ENCODE measurements around the gene PQBP1. TPM values are rescaled to one million over a fixed set of nuclear protein-coding genes. Genes with fewer than 3 reads are reported as not detected.

The PQBP1 gene
- total and polyA plus RNA-seq, 2 of the 13 experiments (the other 11 are each of a cell fraction or from before 2014, with no cell fraction given) = 58.1 to 80.9 TPM

DNA sequence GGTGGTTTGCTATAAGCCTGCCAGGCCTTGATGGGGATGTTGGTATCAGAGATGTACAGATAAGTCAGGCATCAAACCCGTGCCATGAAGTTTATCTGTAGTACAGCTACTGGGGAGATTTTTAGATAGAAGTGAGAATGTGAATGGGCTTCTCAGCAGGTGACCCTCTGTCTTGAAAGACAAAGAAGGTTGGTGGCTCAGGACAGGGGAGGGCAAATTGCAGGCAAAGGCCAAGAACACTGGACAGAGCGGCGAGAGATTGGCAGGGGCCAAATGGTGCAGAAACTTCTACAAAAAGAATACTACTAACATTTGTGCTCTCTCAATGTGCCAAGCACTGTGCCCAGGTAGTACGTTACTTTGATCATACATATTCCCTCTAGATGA lies 23.0 kb downstream of the PQBP1 start (continued):
- TF ChIP-seq, protein P1, sequence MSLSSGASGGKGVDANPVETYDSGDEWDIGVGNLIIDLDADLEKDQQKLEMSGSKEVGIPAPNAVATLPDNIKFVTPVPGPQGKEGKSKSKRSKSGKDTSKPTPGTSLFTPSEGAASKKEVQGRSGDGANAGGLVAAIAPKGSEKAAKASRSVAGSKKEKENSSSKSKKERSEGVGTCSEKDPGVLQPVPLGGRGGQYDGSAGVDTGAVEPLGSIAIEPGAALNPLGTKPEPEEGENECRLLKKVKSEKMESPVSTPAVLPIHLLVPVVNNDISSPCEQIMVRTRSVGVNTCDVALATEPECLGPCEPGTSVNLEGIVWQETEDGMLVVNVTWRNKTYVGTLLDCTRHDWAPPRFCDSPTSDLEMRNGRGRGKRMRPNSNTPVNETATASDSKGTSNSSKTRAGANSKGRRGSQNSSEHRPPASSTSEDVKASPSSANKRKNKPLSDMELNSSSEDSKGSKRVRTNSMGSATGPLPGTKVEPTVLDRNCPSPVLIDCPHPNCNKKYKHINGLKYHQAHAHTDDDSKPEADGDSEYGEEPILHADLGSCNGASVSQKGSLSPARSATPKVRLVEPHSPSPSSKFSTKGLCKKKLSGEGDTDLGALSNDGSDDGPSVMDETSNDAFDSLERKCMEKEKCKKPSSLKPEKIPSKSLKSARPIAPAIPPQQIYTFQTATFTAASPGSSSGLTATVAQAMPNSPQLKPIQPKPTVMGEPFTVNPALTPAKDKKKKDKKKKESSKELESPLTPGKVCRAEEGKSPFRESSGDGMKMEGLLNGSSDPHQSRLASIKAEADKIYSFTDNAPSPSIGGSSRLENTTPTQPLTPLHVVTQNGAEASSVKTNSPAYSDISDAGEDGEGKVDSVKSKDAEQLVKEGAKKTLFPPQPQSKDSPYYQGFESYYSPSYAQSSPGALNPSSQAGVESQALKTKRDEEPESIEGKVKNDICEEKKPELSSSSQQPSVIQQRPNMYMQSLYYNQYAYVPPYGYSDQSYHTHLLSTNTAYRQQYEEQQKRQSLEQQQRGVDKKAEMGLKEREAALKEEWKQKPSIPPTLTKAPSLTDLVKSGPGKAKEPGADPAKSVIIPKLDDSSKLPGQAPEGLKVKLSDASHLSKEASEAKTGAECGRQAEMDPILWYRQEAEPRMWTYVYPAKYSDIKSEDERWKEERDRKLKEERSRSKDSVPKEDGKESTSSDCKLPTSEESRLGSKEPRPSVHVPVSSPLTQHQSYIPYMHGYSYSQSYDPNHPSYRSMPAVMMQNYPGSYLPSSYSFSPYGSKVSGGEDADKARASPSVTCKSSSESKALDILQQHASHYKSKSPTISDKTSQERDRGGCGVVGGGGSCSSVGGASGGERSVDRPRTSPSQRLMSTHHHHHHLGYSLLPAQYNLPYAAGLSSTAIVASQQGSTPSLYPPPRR (CRISPR knock-in tag; IDR thresholded peaks at IDR 0.05; ENCODE audit: borderline replicate concordance) = no peak
- TF ChIP-seq HNF4A (CRISPR knock-in tag; IDR thresholded peaks at IDR 0.05) = no peak
- TF ChIP-seq SRF (IDR thresholded peaks at IDR 0.05; ENCODE audit: low read depth, low read length) = no peak
- TF ChIP-seq REL (CRISPR knock-in tag; conservative IDR thresholded peaks at IDR 0.05) = no peak
- no peak for TF ChIP-seq DR1 (CRISPR knock-in tag; IDR thresholded peaks at IDR 0.05)
- no peak for TF ChIP-seq PLRG1 (conservative IDR thresholded peaks at IDR 0.05)
- TF ChIP-seq, protein P2, sequence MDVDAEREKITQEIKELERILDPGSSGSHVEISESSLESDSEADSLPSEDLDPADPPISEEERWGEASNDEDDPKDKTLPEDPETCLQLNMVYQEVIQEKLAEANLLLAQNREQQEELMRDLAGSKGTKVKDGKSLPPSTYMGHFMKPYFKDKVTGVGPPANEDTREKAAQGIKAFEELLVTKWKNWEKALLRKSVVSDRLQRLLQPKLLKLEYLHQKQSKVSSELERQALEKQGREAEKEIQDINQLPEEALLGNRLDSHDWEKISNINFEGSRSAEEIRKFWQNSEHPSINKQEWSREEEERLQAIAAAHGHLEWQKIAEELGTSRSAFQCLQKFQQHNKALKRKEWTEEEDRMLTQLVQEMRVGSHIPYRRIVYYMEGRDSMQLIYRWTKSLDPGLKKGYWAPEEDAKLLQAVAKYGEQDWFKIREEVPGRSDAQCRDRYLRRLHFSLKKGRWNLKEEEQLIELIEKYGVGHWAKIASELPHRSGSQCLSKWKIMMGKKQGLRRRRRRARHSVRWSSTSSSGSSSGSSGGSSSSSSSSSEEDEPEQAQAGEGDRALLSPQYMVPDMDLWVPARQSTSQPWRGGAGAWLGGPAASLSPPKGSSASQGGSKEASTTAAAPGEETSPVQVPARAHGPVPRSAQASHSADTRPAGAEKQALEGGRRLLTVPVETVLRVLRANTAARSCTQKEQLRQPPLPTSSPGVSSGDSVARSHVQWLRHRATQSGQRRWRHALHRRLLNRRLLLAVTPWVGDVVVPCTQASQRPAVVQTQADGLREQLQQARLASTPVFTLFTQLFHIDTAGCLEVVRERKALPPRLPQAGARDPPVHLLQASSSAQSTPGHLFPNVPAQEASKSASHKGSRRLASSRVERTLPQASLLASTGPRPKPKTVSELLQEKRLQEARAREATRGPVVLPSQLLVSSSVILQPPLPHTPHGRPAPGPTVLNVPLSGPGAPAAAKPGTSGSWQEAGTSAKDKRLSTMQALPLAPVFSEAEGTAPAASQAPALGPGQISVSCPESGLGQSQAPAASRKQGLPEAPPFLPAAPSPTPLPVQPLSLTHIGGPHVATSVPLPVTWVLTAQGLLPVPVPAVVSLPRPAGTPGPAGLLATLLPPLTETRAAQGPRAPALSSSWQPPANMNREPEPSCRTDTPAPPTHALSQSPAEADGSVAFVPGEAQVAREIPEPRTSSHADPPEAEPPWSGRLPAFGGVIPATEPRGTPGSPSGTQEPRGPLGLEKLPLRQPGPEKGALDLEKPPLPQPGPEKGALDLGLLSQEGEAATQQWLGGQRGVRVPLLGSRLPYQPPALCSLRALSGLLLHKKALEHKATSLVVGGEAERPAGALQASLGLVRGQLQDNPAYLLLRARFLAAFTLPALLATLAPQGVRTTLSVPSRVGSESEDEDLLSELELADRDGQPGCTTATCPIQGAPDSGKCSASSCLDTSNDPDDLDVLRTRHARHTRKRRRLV (CRISPR knock-in tag; IDR thresholded peaks at IDR 0.05) = no peak
- TF ChIP-seq MBNL3 (CRISPR knock-in tag; conservative IDR thresholded peaks at IDR 0.05) = no peak
- TF ChIP-seq RARA (CRISPR knock-in tag; IDR thresholded peaks at IDR 0.05) = no peak
- no peak for TF ChIP-seq NRL (CRISPR knock-in tag; IDR thresholded peaks at IDR 0.05; ENCODE audit: borderline replicate concordance)
- no peak for TF ChIP-seq MED1 (CRISPR knock-in tag; IDR thresholded peaks at IDR 0.05)
- no peak for TF ChIP-seq REXO4 (CRISPR knock-in tag; IDR thresholded peaks at IDR 0.05; ENCODE audit: borderline replicate concordance)
- TF ChIP-seq ZNF501 (CRISPR knock-in tag; IDR thresholded peaks at IDR 0.05) = no peak
- no peak for TF ChIP-seq MBD4 (IDR thresholded peaks at IDR 0.05; ENCODE audit: borderline replicate concordance, low read length)
